Kasumi-1 (cell line): Measurements from ENCODE around the gene FAM181B.

ENCODE experiments used
- DNase-seq, 2 experiments: peaks; one replicate each; lab custom pipeline; 2025; lab: John Stamatoyannopoulos, UW

The FAM181B gene, protein sequence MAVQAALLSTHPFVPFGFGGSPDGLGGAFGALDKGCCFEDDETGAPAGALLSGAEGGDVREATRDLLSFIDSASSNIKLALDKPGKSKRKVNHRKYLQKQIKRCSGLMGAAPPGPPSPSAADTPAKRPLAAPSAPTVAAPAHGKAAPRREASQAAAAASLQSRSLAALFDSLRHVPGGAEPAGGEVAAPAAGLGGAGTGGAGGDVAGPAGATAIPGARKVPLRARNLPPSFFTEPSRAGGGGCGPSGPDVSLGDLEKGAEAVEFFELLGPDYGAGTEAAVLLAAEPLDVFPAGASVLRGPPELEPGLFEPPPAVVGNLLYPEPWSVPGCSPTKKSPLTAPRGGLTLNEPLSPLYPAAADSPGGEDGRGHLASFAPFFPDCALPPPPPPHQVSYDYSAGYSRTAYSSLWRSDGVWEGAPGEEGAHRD

DNA sequence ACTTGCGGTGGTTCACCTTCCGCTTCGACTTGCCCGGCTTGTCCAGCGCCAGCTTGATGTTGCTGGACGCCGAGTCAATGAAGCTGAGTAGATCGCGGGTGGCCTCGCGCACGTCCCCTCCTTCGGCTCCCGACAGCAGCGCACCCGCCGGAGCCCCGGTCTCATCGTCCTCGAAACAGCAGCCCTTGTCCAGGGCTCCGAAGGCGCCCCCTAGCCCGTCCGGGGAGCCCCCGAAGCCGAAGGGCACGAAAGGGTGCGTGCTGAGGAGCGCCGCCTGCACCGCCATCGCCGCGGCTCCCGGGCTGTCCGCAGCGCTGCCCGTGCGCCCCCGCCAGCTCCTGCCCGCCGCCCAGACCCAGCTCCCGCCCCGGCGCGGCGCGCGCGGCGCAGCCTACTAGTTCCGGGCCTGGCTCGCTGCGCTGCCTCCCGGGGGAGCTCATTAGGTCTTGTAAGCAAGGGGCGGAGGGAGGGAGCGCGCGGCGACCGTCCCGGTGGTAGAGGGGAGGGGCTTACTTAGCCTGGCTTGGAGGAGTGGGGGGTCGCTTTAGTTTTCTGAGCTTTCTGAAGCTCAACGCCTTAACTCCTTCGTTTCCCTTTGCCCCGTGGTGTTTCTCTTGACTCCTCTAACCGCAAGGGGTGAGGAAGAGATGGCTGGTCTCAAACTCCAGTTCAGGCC, at the start of gene FAM181B:
TSS of gene FAM181B (minus strand) at position 421 of the 676 bp plus-strand sequence. CDS start at position 286, 135 bp downstream.
- peak; percentile 16 to 17 for DNase-seq

DNA sequence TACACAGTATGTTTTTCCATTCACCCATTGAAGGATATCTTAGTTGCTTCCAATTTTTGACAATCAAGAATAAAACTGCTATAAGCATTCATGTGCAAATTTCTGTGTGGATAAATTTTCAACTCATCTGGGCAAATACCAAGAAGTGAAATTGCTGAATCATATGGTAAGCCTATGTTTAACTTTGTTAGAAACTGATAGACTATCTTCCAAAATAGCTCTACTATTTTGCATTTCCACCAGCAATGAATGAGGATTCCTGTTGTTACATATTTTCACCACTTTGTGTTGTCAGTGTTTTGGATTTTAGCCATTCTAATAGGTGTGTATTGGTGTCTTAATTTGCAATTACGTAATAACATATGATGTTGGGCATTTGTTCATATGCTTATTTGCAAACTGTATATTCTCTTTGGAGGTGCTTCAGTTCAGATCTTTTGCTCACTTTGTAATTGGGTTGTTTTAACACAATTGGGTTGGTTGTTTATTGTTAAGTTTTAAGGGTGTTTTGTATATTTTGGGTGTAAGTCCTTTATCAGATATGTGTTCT, 49.2 kb upstream of the FAM181B start:
- no peak for DNase-seq

DNA sequence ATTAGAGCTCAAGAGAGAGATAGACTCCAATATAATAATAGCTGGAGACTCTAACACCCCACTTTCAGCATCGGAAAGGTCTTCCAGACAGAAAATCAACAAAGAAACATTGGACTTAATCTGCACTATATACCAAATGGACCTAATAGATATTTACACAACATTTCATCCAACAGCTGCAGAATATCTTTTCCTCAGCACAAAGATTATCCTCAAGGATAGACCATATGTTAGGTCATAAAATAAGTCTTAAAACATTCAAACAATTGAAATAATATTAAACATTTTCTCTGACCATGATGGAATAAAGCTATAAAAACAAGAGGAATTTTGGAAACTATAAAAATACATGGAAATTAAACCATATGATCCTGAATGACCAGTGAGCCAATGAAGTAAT, 45.1 kb upstream of the FAM181B start:
- DNase-seq: no peak

DNA sequence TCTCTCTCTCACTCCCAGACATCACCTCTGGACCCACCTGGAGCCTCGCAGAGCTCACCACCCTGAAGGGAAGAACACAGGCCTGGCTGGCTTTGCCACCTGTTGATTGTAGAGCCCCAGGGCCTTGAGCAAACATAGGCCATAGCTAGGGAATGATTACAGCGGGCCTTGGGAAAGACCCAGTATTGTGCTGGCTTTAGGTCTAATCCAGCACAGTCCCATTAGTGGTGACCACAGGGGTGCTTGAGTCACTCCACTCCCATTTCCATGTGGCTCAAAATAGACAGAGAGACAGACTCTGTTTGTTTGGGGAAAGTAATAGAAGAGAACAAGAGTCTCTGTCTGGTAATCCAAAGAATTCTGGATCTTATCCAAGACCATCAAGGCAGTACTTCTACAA, 42.7 kb upstream of the FAM181B start:
- DNase-seq: no peak

DNA sequence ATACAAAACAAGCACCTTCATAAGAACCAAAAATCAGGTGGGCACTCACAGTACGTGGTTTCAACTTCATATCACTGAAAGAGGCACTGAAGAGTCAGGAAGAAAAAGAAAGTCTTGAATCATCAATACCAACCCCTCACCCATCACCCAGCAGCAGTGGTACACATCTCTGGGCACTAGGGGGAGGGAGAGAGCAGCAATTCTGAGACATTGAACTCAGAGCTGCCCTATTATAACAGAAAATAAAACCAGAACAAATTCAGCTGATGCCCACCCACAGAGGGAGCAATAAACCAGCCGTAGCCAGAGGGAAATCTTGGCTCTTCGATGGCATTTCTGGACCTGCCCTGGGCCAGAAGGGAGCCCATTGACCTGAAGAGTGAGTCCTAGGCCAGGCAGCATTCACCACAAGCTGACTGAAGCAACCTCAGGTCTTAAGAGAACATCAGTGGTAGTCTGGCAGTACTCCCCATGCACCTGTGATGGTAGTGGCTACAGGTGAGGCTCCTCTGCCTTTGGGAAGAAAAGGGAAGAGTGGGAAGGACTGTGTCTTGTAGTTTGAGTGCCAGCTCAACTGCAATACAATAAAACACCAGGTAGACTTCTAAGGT, 42.2 kb upstream of the FAM181B start:
- DNase-seq: peak; percentile 54 to 63

GRCh38 chr11:82775218-82775617, 41.6 kb upstream of the FAM181B start:
- DNase-seq: no peak

GRCh38 chr11:82771781-82772180, 38.1 kb upstream of the FAM181B start:
- DNase-seq: no peak

DNA sequence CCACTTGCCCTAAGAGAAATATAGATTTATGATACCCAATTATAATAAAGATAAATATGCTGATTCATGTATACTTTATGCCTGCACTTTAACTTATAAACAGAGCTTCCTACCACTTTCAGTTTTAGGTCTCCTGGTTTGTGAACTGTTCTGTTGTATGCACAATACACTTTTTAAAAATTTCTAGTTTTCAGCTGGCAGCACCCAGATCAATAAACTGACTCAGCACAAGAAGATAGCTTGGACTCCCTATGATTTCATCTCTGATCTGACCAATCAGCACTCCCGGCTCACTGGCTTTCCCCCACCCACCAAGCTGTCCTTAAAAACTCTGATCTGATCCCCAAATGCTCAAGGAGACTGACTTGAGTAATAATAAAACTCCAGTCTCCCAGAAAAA, 33.5 kb upstream of the FAM181B start:
- DNase-seq: no peak

GRCh38 chr11:82765466-82766034, 31.9 kb upstream of the FAM181B start:
- no peak for DNase-seq

DNA sequence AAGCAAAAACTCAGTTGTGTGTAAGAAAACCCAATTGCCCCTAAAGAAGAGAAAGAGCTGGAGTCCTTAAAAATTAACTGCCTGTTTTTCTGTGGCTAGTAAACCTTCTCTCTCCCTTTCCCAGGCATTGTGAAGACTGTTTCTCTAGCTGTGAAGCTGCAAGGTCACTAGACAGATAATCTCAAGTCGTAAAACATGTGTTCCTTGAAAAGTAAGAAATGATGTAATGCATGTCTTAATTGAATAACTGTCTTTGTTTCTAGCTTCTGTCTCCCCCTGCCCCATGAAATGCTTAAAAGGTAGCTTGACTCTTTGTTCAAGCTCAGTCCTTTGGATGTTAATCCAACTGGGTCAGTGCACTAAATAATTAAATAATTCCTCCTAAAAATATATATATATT, 29.5 kb upstream of the FAM181B start:
- no peak for DNase-seq

DNA sequence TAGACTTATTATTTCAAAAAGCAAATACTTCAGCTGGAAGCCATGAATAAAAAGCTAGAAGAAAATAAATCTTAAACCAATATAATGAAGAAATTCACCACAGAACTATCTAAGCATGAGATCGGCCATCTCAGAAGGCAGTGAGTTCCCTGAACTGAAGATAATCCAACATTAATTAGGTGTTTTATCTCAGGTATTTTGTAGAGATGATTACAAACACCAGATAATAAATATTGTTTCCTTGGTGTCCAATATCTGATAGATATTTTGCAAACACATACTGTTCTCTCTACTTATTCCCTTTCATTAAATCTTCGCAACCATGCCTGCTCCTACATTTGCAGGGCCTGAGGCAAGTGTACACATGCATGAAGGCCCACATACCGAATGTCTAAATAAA, 26.0 kb upstream of the FAM181B start:
- DNase-seq: no peak

DNA sequence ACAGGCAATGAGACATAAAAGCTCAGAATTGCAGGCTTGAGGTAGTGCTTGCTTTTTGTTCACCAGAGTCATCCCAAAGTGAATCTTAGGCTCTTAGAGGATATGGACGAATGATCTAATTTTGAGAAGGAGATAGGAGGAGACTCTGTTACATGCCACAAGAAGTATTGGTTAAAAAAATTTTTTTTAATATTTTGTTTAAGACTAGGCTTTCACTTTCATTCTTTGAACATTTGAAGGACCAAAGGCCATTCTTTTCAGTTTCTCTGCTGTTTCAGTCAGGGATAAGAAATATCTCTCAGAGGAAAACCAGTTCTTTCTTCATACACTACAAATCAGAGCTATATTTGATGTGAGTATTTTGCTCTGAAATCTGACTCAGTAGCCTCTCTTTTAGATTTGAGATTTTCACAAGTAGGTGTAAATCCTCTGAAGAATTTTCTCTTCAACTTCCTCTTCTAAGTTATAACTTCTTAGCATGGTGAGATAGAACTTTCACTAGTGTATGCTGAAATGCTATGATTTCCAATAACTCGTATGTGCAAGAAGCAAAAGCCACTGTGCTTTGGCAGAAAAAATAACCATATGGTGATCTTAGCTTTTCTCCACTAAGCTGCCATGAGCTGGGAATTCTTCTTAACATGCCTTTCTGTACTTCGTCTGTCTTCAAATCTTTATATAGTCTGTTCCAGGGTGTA, 24.1 kb upstream of the FAM181B start:
- DNase-seq: no peak

DNA sequence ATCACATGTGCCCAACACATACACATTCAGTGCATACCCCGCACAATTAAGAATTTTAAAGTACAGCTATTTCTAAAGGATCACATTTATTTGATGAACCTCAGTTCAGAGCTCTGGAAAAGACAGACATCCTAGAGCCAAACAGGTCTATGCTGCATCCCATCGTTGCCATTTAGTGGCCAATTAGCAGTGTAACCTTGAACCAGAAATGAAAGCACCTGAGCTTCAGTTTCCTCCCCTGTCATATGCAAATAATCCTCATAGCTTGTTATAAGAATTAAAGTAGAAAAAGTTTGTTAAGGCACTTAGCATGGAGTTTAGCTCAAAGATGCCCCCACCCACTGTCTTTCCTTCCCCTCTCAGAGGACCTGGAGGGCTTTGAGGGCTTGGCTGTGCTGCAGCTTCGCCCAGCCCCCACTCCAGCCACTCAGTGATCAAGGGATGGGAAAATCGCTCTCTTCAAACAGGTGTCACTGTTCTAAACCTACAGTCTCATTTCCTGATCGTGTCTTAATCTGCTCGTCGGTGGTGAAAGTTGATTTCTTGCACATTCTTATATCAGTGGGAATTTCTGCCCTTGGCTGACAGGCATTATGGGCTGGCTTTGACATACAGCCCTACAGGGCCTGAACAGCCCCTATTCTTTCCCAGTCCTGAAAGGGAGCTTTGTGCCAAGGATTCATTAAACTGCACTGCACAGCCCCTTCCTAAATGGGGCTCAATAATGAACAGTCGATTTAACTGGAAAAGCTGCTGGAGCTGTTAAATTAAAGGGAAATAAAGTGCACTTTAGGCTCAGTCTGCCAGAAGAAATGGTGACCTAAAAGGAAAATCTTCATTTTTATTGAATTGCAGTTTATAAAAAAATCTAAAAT, 23.3 kb upstream of the FAM181B start:
- DNase-seq: no peak

DNA sequence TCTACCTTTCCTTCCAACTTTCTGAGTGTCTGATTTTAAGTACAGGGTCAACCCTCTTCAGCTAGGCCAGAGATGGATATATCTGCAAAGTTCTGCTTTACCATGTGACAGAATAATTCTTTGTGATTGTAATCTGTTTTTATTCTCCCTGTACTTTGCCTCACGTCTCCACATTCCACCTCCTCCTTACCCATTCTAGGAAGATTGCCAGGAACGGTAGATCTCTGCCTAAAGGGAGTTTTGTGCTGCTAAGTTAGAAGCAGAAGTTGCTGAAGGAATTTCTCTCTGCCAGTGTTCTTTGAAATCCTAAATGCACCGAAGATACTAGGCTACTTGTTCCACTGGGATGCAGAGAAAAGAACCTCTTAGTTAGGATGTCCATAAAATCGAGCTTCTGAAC, 20.7 kb upstream of the FAM181B start:
- DNase-seq: no peak

DNA sequence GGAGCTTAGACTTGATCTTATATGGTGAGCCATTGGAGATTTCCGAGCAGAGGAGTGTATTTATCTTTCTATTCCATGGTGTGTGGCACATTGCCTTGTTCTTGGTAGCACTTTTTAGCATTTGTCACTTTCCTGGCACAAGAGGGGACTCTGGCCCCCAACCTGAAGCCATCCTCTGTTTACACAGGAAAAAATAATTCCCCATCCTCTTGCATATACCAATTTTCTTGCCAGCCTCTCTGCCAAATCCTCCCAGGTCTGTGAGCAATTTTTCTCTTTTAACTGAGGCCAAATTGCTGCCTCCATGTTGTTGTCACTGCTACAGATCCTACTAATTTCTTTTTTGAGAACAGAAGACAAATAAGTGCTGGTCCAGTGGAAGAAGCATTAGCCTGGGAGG, 20.3 kb upstream of the FAM181B start:
- no peak for DNase-seq

GRCh38 chr11:82752801-82753200, 19.1 kb upstream of the FAM181B start:
- no peak for DNase-seq

GRCh38 chr11:82750643-82751139, 17.0 kb upstream of the FAM181B start:
- DNase-seq: no peak

DNA sequence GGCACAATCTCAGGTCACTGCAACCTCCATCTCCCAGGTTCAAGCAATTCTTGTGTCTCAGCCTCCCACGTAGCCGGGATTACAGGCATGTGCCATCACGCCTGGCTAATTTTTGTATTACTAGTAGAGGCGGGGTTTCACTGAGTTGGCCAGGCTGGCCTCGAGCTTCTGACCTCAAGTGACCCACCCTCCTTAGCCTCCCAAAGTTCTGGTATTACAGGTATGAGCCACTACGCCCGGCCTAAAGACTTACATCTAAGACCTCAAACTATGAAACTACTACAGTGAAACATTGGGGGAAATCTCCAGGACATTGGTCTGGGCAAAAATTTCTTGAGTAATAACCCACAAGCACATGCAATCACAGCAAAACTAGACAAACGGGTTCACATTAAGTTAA, 13.8 kb upstream of the FAM181B start:
- DNase-seq: no peak

DNA sequence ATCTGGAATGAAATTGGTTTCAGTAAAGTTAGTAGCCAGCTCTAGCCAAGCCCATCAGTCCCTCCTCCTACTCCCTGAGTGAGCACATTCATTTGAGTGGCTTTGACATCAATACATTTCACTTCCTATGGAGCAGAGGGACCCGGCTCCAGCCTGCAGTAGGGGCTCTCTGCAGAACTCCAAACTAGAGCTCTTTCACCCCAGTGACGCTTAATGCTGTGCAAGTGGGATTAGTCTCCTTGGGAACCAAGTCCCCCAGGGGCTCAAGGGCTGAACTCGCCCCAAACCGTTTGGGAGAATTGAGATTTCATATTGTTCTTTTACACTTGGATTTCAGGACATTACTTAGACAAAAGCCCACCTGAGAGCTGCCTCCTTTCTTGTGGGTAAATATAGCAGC, 4.4 kb upstream of the FAM181B start:
- DNase-seq: no peak

GRCh38 chr11:82734120-82734479, 436 bp upstream of the FAM181B start:
- no peak for DNase-seq
